Testis (tissue), 2 donors: ENCODE results near the gene SLC18B1.

ENCODE experiments used
- POLR2A ChIP-seq: fragments of 450-650 bp; IDR thresholded peaks from one replicate; pipeline ENCODE4 v1.6.1; 2017; ENCODE audit warnings: antibody characterized with exemption, mild to moderate bottlenecking, moderate library complexity
- TF ChIP-seq, protein P1 (sequence below), 3 experiments: fragments of 450-650 bp in 2 of 3; fragments of 200-600 bp in 1 of 3; sonication (generic) in 1 of 3; IDR thresholded peaks; one replicate each; pipeline ENCODE4 v1.5.1; 2016 to 2019; ENCODE audit warnings: antibody characterized with exemption in 3 of 3, mild to moderate bottlenecking in 2 of 3, moderate library complexity in 1 of 3

DNA sequence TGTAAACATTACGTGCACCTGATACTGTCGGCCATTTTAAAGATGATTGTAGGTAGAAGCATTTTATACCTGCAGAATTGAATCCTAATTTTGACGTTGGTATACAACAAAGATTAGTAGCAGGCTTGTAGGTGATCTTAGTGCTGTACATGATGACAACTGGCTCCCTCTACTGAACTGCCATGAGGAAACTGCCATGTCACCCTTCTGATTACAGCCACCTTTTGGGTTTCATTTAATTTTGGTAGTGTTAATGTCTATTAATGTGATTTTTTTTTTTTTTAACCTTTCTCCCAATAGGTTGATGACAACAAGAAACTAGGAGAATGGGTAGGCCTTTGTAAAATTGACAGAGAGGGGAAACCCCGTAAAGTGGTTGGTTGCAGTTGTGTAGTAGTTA is 18.2 kb upstream of the SLC18B1 start:
- TF ChIP-seq POLR2A: no peak
- TF ChIP-seq, protein P1, sequence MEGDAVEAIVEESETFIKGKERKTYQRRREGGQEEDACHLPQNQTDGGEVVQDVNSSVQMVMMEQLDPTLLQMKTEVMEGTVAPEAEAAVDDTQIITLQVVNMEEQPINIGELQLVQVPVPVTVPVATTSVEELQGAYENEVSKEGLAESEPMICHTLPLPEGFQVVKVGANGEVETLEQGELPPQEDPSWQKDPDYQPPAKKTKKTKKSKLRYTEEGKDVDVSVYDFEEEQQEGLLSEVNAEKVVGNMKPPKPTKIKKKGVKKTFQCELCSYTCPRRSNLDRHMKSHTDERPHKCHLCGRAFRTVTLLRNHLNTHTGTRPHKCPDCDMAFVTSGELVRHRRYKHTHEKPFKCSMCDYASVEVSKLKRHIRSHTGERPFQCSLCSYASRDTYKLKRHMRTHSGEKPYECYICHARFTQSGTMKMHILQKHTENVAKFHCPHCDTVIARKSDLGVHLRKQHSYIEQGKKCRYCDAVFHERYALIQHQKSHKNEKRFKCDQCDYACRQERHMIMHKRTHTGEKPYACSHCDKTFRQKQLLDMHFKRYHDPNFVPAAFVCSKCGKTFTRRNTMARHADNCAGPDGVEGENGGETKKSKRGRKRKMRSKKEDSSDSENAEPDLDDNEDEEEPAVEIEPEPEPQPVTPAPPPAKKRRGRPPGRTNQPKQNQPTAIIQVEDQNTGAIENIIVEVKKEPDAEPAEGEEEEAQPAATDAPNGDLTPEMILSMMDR (IDR thresholded peaks at IDR 0.05): no peak
